ENCODE results near the gene ALAD. TPM values are rescaled to one million over a fixed set of nuclear protein-coding genes. Genes with fewer than 3 reads are reported as not detected.
A peak's percentile ranks its signal among the peaks of the same experiment; 100 is the strongest.

Gene ALAD
- total RNA-seq, 2 donors from 2014 or later = 42.5 to 44.1 TPM

GRCh38 chr9:113399646-113400200 lies 1.4 kb downstream of the ALAD start:
- Histone ChIP-seq H3K4me1 (peaks cover 62% of the 10 kb centered on the region), H3K27ac (peak overlapping the region; percentile 33 to 85 (median 76)), H3K36me3 (replicated peaks in 1 of 2; ENCODE audit: insufficient read depth in 1 of 2, low read depth in 2 of 2) (no peaks in the 10 kb centered on the region), H3K9me3 (no peaks in the 10 kb centered on the region), H3K27me3 (no peaks in the 10 kb centered on the region), H3K4me3 (no peak overlapping the region)
- intact Hi-C loops (cut with DNase I) = no loop called here
- TF ChIP-seq POLR2A (IDR thresholded peaks at IDR 0.05) (no peak), CTCF (IDR thresholded peaks at IDR 0.05) (no peak)
- DNase-seq (peak in 1 of 4 donors; percentile 49), ATAC-seq (no peak)
- 21 to 32% methylated on average over 3 of the region's 3 CpGs for WGBS, 2 donors

GRCh38 chr9:113398796-113399195 lies 2.3 kb downstream of the ALAD start:
- Histone ChIP-seq H3K9me3 (no peaks in the 10 kb centered on the region), H3K4me3 (no peak overlapping the region), H3K27ac (peak overlapping the region; percentile 50 to 85 (median 76)), H3K27me3 (no peaks in the 10 kb centered on the region), H3K4me1 (peaks cover 68% of the 10 kb centered on the region), H3K36me3 (replicated peaks in 1 of 2; ENCODE audit: insufficient read depth in 1 of 2, low read depth in 2 of 2) (no peaks in the 10 kb centered on the region)
- no peak for ATAC-seq
- peak in 1 of 3 donors; percentile 11 for TF ChIP-seq POLR2A (IDR thresholded peaks at IDR 0.05)
- no peak for TF ChIP-seq CTCF (IDR thresholded peaks at IDR 0.05)
- intact Hi-C loops (cut with DNase I) = no loop called here
- WGBS, 2 donors = 30% methylated on average over 5 of the region's 5 CpGs
- no peak for DNase-seq

GRCh38 chr9:113397203-113397631 lies 3.9 kb downstream of the ALAD start:
- DNase-seq = no peak
- TF ChIP-seq POLR2A (IDR thresholded peaks at IDR 0.05) = no peak
- no peak for TF ChIP-seq CTCF (IDR thresholded peaks at IDR 0.05)
- intact Hi-C loops (cut with DNase I) = no loop called here

GRCh38 chr9:113395000-113395861 lies 5.9 kb downstream of the ALAD start:
- Histone ChIP-seq H3K27me3 (no peaks in the 10 kb centered on the region), H3K36me3 (replicated peaks in 1 of 2; ENCODE audit: insufficient read depth in 1 of 2, low read depth in 2 of 2) (peaks cover 0 to 15% of the 10 kb centered on the region in 2 donors), H3K27ac (peak overlapping the region in 3 of 4 donors; percentile 31 to 71 (median 62)), H3K9me3 (no peaks in the 10 kb centered on the region), H3K4me3 (no peak overlapping the region), H3K4me1 (peaks cover 61% of the 10 kb centered on the region)
- TF ChIP-seq CTCF (IDR thresholded peaks at IDR 0.05) (no peak), POLR2A (IDR thresholded peaks at IDR 0.05) (no peak)
- 77 to 80% methylated on average over 9 of the region's 9 CpGs for WGBS, 2 donors
- intact Hi-C loops (cut with DNase I) = no loop called here
- DNase-seq (peak in 1 of 4 donors; percentile 9), ATAC-seq (peak; percentile 18)

More at GRCh38 chr9:113397203-113397631, 3.9 kb downstream of the ALAD start:
- H3K27me3 ChIP-seq = no peaks in the 10 kb centered on the region
- no peak overlapping the region for H3K4me3 ChIP-seq
- WGBS, 2 donors = 36 to 55% methylated on average over 3 of the region's 3 CpGs
- peaks cover 70% of the 10 kb centered on the region for H3K4me1 ChIP-seq
- peak overlapping the region in 3 of 4 donors; percentile 23 to 85 (median 80) for H3K27ac ChIP-seq
- no peak for ATAC-seq
- H3K36me3 ChIP-seq (replicated peaks in 1 of 2; ENCODE audit: insufficient read depth in 1 of 2, low read depth in 2 of 2) = peaks cover 0 to 2% of the 10 kb centered on the region in 2 donors
- H3K9me3 ChIP-seq = no peaks in the 10 kb centered on the region
